H1 (cell line): Measurements from ENCODE around the gene FEV. TPM values are rescaled to one million over a fixed set of nuclear protein-coding genes. Genes with fewer than 3 reads are reported as not detected.

Source experiments
- CTCF ChIA-PET: fragments of 300-600 bp; sonication (Branson Sonifier 250); formaldehyde crosslinking; loops from one replicate; lab custom pipeline; 2021; ENCODE audit not compliant: partially characterized antibody; lab: Charles Lee
- POLR2A ChIA-PET: fragments of 300-600 bp; sonication (Branson Sonifier 250); formaldehyde crosslinking; loops from one replicate; lab custom pipeline; 2021; ENCODE audit warnings: inconsistent platforms; ENCODE audit not compliant: partially characterized antibody; lab: Charles Lee
- DNase-seq, 2 experiments: peaks; one replicate each; pipeline versions ENCODE4 v3.0.0 to v3.0.0-alpha.2; 2010 to 2022; ENCODE audit warnings: low spot score in 2 of 2, low read depth in 1 of 2, mixed read lengths in 1 of 2
- FAIRE-seq: peaks from 2 replicates; lab custom pipeline; 2011; peaks lifted over from hg19 to GRCh38; lab: Jason Lieb, UNC
- H2AFZ ChIP-seq: 2 replicates; pipeline ENCODE4 v1.8.1; 2012; ENCODE audit warnings: low read length, inconsistent platforms
- H2AK5ac ChIP-seq: 2 replicates; pipeline ENCODE4 v1.6.1; 2013; ENCODE audit warnings: low read depth, low read length
- H2BK120ac ChIP-seq: replicated peaks from 2 replicates; pipeline ENCODE3; 2013; ENCODE audit warnings: low read depth, low read length, inconsistent platforms
- H2BK12ac ChIP-seq: 2 replicates; pipeline ENCODE4 v1.6.1; 2013; ENCODE audit warnings: low read depth, low read length
- H2BK15ac ChIP-seq: 2 replicates; pipeline ENCODE4 v1.6.1; 2013; ENCODE audit warnings: low read length
- H2BK20ac ChIP-seq: 2 replicates; pipeline ENCODE4 v1.6.1; 2013; ENCODE audit warnings: low read length
- H2BK5ac ChIP-seq: 2 replicates; pipeline ENCODE4 v1.6.1; 2013; ENCODE audit warnings: low read depth, low read length
- H3K14ac ChIP-seq: 2 replicates; pipeline ENCODE4 v1.6.1; 2013; ENCODE audit warnings: inconsistent platforms; ENCODE audit not compliant: insufficient read length
- H3K18ac ChIP-seq: 2 replicates; pipeline ENCODE4 v1.6.1; 2013; ENCODE audit warnings: low read length; ENCODE audit errors: extremely low read depth
- H3K23ac ChIP-seq: 2 replicates; pipeline ENCODE4 v1.6.1; 2013; ENCODE audit warnings: inconsistent platforms; ENCODE audit not compliant: insufficient read length
- H3K23me2 ChIP-seq: 2 replicates; pipeline ENCODE4 v1.6.1; 2013; ENCODE audit warnings: low read depth, low read length
- H3K27ac ChIP-seq: 2 replicates; pipeline ENCODE4 v1.6.1; 2011; ENCODE audit warnings: low read depth, low read length, inconsistent platforms
- H3K27me3 ChIP-seq, 4 experiments: replicated peaks in 1 of 4; 1 replicate in 1 of 4; 2 replicates in 3 of 4; pipeline versions ENCODE4 v1.6.1 to v1.8.1; 2011 to 2013; ENCODE audit warnings: low read length in 3 of 4, mild to moderate bottlenecking in 3 of 4, inconsistent platforms in 2 of 4, mixed read lengths in 2 of 4, moderate library complexity in 1 of 4; ENCODE audit not compliant: control insufficient read depth in 3 of 4, insufficient read depth in 3 of 4; ENCODE audit errors: extremely low read depth in 1 of 4
- H3K36me3 ChIP-seq, 4 experiments: 2 replicates each; pipeline versions ENCODE4 v1.6.1 to v1.8.1; 2011 to 2013; ENCODE audit warnings: mild to moderate bottlenecking in 4 of 4, low read length in 3 of 4, moderate library complexity in 2 of 4, control low read depth in 1 of 4, inconsistent platforms in 1 of 4; ENCODE audit not compliant: insufficient read depth in 4 of 4, control insufficient read depth in 2 of 4
- H3K4ac ChIP-seq: replicated peaks from 2 replicates; pipeline ENCODE3; 2013; ENCODE audit warnings: low read length, low read depth, mixed read lengths, inconsistent platforms; ENCODE audit not compliant: insufficient read length
- H3K4me1 ChIP-seq, 4 experiments: replicated peaks in 1 of 4; 1 replicate in 1 of 4; 2 replicates in 3 of 4; pipeline versions ENCODE4 v1.6.1 to v1.8.1; 2011 to 2013; ENCODE audit warnings: low read length in 3 of 4, inconsistent platforms in 2 of 4, mixed read lengths in 1 of 4; ENCODE audit not compliant: insufficient read depth in 4 of 4, control insufficient read depth in 3 of 4
- H3K4me2 ChIP-seq, 2 experiments: 2 replicates each; pipeline versions ENCODE4 v1.6.1 to v1.8.1; 2011 to 2013; ENCODE audit warnings: low read depth in 2 of 2, low read length in 2 of 2, control low read depth in 1 of 2, inconsistent platforms in 1 of 2, mild to moderate bottlenecking in 1 of 2; ENCODE audit not compliant: insufficient read depth in 1 of 2
- H3K4me3 ChIP-seq, 4 experiments: fragments of 200-600, 300-600 bp in 1 of 4; sonication (generic), shearing (Covaris generic), sonication (Bioruptor Twin) in 1 of 4; 2 replicates each; pipeline versions ENCODE4 v1.5.1 to v1.8.1; 2011 to 2016; ENCODE audit warnings: low read length in 4 of 4, low read depth in 3 of 4, control low read depth in 2 of 4, inconsistent platforms in 2 of 4, mild to moderate bottlenecking in 2 of 4, mixed read lengths in 1 of 4, moderate library complexity in 1 of 4; ENCODE audit not compliant: insufficient read depth in 2 of 4; ENCODE audit errors: extremely low read depth in 1 of 4
- H3K56ac ChIP-seq: replicated peaks from 2 replicates; pipeline ENCODE3; 2013; ENCODE audit warnings: low read depth, mild to moderate bottlenecking, mixed read lengths, low read length, inconsistent platforms; ENCODE audit not compliant: insufficient read length
- H3K79me1 ChIP-seq: 2 replicates; pipeline ENCODE4 v1.6.1; 2013; ENCODE audit warnings: low read depth, low read length, control low read depth
- H3K79me2 ChIP-seq, 2 experiments: 2 replicates each; pipeline versions ENCODE4 v1.6.1 to v1.8.1; 2012 to 2013; ENCODE audit warnings: low read length in 2 of 2, mild to moderate bottlenecking in 2 of 2, inconsistent platforms in 1 of 2; ENCODE audit not compliant: insufficient read depth in 2 of 2, control insufficient read depth in 1 of 2
- H3K9ac ChIP-seq, 4 experiments: replicated peaks in 1 of 4; 1 replicate in 1 of 4; 2 replicates in 3 of 4; pipeline versions ENCODE4 v1.6.1 to v1.8.1; 2011 to 2013; ENCODE audit warnings: low read depth in 3 of 4, low read length in 3 of 4, control low read depth in 2 of 4, mild to moderate bottlenecking in 2 of 4, moderate library complexity in 2 of 4, inconsistent platforms in 1 of 4; ENCODE audit errors: extremely low read depth in 1 of 4
- H3K9me3 ChIP-seq, 2 experiments: 2 replicates each; pipeline versions ENCODE4 v1.6.1 to v1.8.1; 2012 to 2013; ENCODE audit warnings: mild to moderate bottlenecking in 2 of 2, moderate library complexity in 2 of 2, control low read depth in 1 of 2, inconsistent platforms in 1 of 2, low read depth in 1 of 2, low read length in 1 of 2, mixed read lengths in 1 of 2; ENCODE audit not compliant: insufficient read depth in 2 of 2
- H4K20me1 ChIP-seq, 2 experiments: replicated peaks in 1 of 2; 2 replicates each; pipeline versions ENCODE3 to v1.8.1; 2011 to 2013; ENCODE audit warnings: inconsistent platforms in 2 of 2, low read length in 2 of 2, mild to moderate bottlenecking in 1 of 2; ENCODE audit not compliant: insufficient read depth in 2 of 2, control insufficient read depth in 1 of 2
- H4K5ac ChIP-seq: 2 replicates; pipeline ENCODE4 v1.6.1; 2013; ENCODE audit warnings: low read length, low read depth, mixed read lengths, inconsistent platforms; ENCODE audit not compliant: insufficient read length
- H4K8ac ChIP-seq: 2 replicates; pipeline ENCODE4 v1.8.0; 2013; ENCODE audit warnings: mild to moderate bottlenecking, moderate library complexity, low read length, inconsistent platforms; ENCODE audit not compliant: insufficient read depth; ENCODE audit errors: extremely low read depth
- H4K91ac ChIP-seq: replicated peaks from 2 replicates; pipeline ENCODE3; 2013; ENCODE audit warnings: low read length, mixed read lengths, inconsistent platforms; ENCODE audit not compliant: insufficient read length
- ASH2L ChIP-seq: fragments of 200-600, 300-600 bp; sonication (generic); IDR thresholded peaks from one replicate; pipeline ENCODE4 v1.7.1; 2017; ENCODE audit warnings: low read length
- BCL11A ChIP-seq, 2 experiments: IDR thresholded peaks; one replicate each; pipeline ENCODE4 v1.6.1; 2011; ENCODE audit warnings: low read depth in 2 of 2, low read length in 2 of 2, mild to moderate bottlenecking in 2 of 2
- CHD2 ChIP-seq: IDR thresholded peaks from 2 replicates; pipeline ENCODE4 v1.6.1; 2012; ENCODE audit warnings: low read length, improper control_type of control experiment
- FOSL1 ChIP-seq: IDR thresholded peaks from 2 replicates; pipeline ENCODE4 v1.6.1; 2011; ENCODE audit warnings: mild to moderate bottlenecking, low read depth, low read length, moderate library complexity; ENCODE audit not compliant: insufficient read depth
- KDM1A ChIP-seq: fragments of 200-600, 300-600 bp; sonication (generic); IDR thresholded peaks from 2 replicates; pipeline ENCODE4 v1.7.1; 2016; ENCODE audit warnings: mild to moderate bottlenecking, low read length, borderline replicate concordance
- POLR2AphosphoS5 ChIP-seq: IDR thresholded peaks from 2 replicates; pipeline ENCODE4 v1.6.1; 2011; ENCODE audit warnings: low read depth, low read length
- WGBS, 2 experiments: shearing (Covaris generic) in 1 of 2; methylation state at CpG; one replicate each; pipeline versions ENCODE4 v1.1.6 to v1.1.7; 2013 to 2015; ENCODE audit warnings: low lambda C conversion rate in 2 of 2, mixed read lengths in 2 of 2, inconsistent platforms in 1 of 2, low coverage in 1 of 2, missing lambda C conversion rate in 1 of 2; ENCODE audit not compliant: insufficient replicate concordance in 2 of 2, insufficient coverage in 1 of 2, insufficient read length in 1 of 2; ENCODE audit errors: extremely low coverage in 1 of 2, missing lambda C conversion rate in 1 of 2; 5-methylcytosine and 5-hydroxymethylcytosine counted together
- polyA plus RNA-seq, 7 experiments: library from polyadenylated mRNA; depleted of rRNA in 3 of 7; stranded (reverse) in 5 of 7; unstranded in 2 of 7; fragments of >200 nt in 5 of 7; fragments of 200-250 nt in 2 of 7; gene quantifications; 1 replicate in 5 of 7; 2 replicates in 1 of 7; 4 replicates in 1 of 7; pipeline versions ENCODE4 v1.2.1 to v1.2.3, GENCODE V29; 2011 to 2013; ENCODE audit warnings: missing spikeins in 2 of 7, mixed read lengths in 2 of 7
- total RNA-seq: library from RNA; stranded (reverse); fragmentation: NEBNext Ultra II Directional; extraction: Animal tissue kit (Norgen Biotek cat#: 25700); gene quantifications from 2 replicates; pipeline ENCODE4 v1.2.1, GENCODE V29; 2021

Gene FEV
- total and polyA plus RNA-seq, 2 of the 8 experiments (the other 6 are each of a cell fraction or from before 2014, with no cell fraction given), result not detected

DNA sequence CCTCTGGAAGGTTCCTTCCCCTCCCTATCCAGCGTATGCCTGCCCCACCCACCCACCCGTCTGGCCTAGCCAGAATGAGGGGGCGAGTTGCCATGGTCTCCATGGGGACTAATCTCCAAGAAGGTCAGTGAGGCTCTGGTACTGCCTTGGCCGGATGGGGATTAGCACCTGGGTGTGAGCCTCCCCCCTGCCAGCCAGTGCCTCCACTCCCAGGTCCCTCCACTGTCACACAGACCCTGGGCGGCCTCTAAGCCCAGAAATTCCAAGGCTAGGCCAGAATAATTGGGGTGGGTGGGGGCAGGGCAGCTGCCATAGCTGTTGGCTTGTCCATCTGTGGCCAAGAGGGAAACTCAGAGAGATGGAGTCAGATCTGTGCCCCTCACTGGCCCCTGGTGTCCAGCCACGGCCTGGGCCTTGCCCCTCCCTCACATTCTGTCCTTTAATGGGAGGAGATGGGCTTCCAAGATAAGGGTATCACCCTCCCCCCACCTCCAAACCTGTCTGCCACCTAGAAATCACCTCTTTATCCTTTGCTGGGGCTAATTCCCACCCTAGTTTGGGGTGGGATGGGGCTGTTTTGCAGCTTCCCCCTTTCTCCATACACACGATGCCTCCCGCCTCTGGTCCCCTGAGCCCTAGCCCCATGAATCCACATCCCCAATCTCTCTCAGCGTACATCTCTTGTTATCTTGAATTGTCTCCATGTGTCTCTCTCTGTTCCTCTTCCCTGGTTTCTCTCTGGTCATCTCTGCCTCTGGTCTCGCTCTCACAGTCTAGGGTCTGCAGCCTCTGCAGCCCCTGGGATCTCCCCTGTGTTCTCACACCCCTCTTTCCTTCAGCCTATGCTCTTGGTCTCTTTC lies 14.3 kb upstream of the FEV start:
- 26% methylated on average over 7 of the region's 10 CpGs; no CpG with 5 or more reads in 1 of the 2 experiments for WGBS, 2 experiments
- H3K4me3 ChIP-seq, result peak overlapping the region in 1 of 4 experiments; percentile 42; a peak in 4 of 8 replicates
- CTCF ChIA-PET, result interaction anchor here (0.6 to 19.5 kb wide), 11 partner anchors 9 to 155 kb away, joined by 3 to 284 read pairs (median 3); partner anchors contain the start of gene FEV

More for the DNA sequence above, 14.3 kb upstream of the FEV start:
- H3K9ac ChIP-seq, result no peak overlapping the region
- no peak overlapping the region for H4K91ac ChIP-seq
- 0 out of 8 replicates have a peak, but pooled peaks cover 0 to 5% (median 0%) of the 10 kb centered on the region in 4 experiments for H3K36me3 ChIP-seq
- H3K9me3 ChIP-seq, result no peaks in the 10 kb centered on the region
- H3K23me2 ChIP-seq, result peaks cover 12% of the 10 kb centered on the region; the same call in 1 of the 2 replicates
- no peak overlapping the region for H3K14ac ChIP-seq
- TF ChIP-seq KDM1A (no peak), ASH2L (no peak), POLR2AphosphoS5 (no peak), FOSL1 (no peak), CHD2 (no peak), BCL11A (IDR thresholded peaks at IDR 0.05; ENCODE audit: low read depth in 2 of 2, low read length in 2 of 2) (no peak)
- H2BK20ac ChIP-seq, result peak overlapping the region; percentile 43; the same call in 1 of the 2 replicates
- H2AK5ac ChIP-seq, result no peak overlapping the region; the same call in 1 of the 2 replicates
- H3K79me1 ChIP-seq, result no peaks in the 10 kb centered on the region
- H2BK12ac ChIP-seq, result peak overlapping the region; percentile 84; the same call in 1 of the 2 replicates
- peaks cover 96 to 100% (median 98%) of the 10 kb centered on the region in 4 experiments for H3K27me3 ChIP-seq
- H4K8ac ChIP-seq, result no peak overlapping the region
- DNase-seq (no peak), FAIRE-seq (no peak)
- H2AFZ ChIP-seq, result no peak overlapping the region
- H3K4ac ChIP-seq, result no peak overlapping the region
- POLR2A ChIA-PET, result interaction anchor here (0.9 to 1.8 kb wide), 3 partner anchors 11 to 118 kb away, joined by 3 to 4 read pairs (median 3); partner anchors contain the start of gene FEV
- H2BK120ac ChIP-seq, result no peak overlapping the region
- no peak overlapping the region for H3K56ac ChIP-seq
- H3K23ac ChIP-seq, result no peak overlapping the region
- peaks cover 15 to 20% of the 10 kb centered on the region in 2 experiments for H4K20me1 ChIP-seq
- H3K4me2 ChIP-seq, result peak overlapping the region; percentile 52 to 60; a peak in 3 of 4 replicates
- no peak overlapping the region for H2BK15ac ChIP-seq
- H2BK5ac ChIP-seq, result peak overlapping the region; percentile 60; the same call in 1 of the 2 replicates
- peak overlapping the region; percentile 71 for H3K18ac ChIP-seq
- H3K4me1 ChIP-seq, result peaks cover 0 to 38% (median 24%) of the 10 kb centered on the region in 4 experiments; a peak in 6 of 7 replicates
- H4K5ac ChIP-seq, result no peak overlapping the region
- H3K27ac ChIP-seq, result no peak overlapping the region
- H3K79me2 ChIP-seq, result no peaks in the 10 kb centered on the region
